Non-pigmented ciliary epithelial cell (primary cell): ENCODE data around the gene DIP2C.
A peak's percentile ranks its signal among the peaks of the same experiment; 100 is the strongest.
"Not testable (repeated sequence)": the region's sequence is repeated elsewhere in the genome, so short reads cannot be mapped to it uniquely, and the experiment has no call there.

Experiments used
- DNase-seq: peaks from one replicate; pipeline ENCODE4 v3.0.0-alpha.2; 2010; ENCODE audit warnings: low read depth

DIP2C gene

DNA sequence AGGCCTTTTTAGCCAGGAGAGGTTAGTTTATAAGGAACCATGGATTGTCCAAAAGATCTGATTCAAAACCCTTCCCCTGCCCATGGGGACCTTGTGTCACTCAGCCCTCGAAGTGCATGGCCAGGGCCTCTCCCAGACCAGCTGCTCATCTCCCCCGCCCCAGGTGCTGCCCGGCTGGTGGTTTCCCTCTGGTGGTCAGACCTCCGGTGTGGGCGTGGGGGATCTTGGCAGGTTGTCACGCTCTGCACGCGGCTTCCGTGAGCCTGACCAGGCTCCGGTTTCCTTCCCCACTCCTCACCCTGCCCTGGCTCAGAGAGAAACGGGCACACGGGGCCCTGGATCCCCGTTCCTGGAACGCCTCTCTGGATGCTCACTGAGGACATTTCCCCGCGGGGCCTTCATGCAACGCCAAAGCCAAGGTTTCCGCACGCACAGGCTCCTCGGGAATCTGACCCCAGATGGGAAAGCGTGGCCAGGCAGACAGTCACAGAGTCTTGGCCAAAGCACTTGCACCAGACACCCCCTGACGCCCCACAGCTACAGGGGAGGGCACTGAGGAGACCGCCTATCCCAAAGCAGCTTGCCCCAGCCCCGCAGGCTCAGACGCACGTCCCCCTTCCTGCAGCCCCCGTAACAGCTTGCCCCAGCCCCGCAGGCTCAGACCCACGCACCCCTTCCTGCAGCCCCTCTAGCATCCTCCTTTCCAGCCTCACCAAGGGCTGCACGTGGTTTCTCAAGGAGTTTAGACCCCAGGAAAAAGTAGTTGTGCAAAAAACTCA is 7.8 kb upstream of the DIP2C start:
- no peak for DNase-seq

DNA sequence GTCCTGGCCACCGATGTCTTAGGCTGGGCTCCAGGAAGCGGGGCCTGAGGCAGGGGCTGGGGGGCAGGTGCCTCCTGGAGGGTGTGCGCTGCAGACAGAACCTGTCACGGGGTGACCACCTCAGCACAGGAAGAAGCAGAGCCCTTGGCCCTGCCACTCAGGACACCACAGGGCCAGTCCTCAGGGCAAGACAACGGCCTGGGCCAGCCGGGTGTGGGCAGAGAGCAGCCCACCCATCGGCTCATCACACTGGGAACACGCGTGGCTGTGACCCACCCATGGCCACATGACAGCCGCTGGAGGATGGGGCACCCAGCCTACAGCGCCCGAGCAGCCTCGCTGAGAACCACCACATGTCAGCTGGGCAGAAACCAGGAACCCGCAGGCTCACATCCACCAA is 5.9 kb upstream of the DIP2C start:
- DNase-seq = no peak

DNA sequence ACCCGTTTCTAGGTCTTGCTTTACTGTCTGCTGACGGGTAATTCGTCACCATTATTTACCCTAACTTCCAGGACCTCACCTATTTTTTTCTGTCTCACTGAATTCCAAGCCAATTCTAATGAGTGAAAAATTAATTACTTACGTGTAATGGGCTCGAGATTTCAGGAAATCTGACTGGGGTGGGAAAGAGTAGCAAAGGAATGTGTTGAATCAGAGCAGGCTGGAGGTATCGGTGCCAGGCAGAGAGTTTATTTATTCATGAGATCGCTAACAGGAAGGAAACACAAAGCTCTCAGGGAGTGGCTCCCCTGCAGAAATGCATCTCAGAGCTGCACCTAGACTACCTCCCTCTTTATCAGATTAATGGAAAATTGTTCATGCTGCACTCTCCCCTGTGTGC is 4.0 kb upstream of the DIP2C start:
- DNase-seq = no peak

DNA sequence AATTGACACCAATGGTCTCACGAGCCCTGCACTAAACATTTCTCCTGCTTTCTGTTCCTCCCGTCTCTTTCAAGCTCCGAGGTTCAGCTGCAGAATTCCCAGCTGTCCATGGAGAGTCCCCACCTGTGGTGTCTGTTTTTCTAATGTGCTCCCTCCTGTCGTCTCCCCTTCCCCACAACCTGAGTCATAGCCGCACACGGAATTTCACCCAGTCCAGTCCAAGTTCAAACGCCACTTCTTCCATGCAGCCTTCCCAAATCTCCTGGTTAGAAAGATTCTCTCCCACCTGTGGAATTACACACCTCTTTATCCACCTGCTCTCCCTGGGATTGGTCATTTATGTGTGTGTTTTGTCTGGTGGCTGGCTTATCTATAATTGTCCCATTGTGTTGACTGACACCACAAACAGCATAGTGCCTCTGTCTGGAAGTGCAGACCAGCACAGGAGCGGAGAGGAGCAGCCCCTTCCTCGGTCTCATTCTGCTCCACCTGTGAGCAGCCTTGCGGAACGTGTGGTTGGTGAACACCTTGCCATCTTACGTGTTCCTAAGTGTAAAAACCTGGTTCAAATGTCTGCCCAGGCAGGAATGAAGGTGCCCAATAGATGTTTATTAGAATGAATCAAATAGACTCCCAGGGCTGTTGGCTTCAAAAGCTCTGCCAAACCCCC is 3.3 kb upstream of the DIP2C start:
- DNase-seq = no peak

DNA sequence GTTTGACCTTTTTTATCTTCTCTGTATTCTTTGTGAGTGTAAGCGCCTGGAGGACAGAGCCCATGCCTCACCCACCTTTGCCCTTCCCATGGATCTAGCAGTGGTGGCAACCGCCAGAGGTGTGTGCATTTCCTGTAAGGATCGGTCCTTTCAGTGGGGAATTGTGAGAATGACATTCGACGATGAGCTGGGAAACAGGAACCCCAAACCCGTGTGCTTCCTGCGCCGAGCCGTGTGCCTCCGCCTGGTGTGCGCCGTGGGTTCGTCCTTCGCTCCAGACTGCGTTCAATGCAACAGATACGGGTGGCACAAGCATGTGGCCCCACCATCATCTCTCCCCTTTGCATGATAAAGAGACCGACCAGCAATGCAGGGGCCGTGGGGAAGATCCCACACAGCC is 1.7 kb upstream of the DIP2C start:
- DNase-seq = no peak

DNA sequence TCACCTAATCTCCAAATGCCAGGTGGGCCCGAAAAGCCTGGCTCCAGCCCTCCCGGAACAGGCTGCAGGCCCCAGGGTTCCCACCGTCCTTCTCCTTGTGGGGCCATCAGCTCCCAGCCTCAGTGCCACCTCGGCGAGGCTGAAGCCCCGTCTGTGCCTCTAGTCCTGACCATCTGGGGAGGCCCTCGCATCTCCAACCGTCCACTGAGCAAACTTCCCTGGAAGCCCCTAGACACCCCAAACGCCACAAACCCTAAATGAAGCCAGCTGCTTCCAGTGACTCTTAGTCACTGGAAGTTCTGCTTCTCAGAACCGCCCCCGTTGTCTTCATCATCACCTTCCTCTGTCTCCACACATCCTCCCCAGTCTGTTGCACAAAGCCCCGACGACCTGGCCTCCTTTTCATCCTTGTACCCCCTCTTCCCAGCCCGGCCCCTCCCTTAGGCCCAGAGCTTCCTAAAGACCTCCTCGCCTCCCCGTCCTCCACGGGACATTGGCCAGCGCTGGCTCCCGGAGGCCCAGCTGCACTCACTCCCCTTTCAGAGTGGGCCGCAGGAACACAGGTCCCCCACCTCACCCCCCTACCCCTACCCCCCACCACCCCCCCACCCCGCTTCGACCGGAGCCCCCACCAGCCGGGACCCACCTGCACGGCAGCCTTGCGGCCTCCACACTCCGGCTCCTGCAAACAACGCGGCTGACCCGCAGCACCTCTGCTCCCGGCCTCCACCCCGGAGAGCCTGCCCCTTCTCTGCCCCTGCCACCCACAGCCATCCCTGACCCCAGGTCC is 1.1 kb upstream of the DIP2C start:
- DNase-seq = no peak

DNA sequence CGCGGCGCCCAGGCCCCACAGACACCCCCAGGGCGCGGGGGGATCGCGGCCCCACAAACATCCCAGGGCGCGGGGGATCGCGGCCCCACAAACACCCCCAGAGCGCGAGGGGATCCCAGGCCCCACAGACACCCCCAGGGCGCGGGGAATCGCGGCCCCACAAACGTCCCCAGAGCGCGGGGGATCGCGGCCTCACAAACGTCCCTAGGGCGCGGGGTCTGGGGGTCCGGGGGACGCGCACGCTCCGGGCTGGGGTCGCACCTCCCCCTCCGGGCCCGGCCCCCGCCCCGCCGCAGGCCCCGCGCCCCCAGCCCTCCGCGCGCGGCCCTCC is 382 bp downstream of the DIP2C start:
- no peak for DNase-seq

DNA sequence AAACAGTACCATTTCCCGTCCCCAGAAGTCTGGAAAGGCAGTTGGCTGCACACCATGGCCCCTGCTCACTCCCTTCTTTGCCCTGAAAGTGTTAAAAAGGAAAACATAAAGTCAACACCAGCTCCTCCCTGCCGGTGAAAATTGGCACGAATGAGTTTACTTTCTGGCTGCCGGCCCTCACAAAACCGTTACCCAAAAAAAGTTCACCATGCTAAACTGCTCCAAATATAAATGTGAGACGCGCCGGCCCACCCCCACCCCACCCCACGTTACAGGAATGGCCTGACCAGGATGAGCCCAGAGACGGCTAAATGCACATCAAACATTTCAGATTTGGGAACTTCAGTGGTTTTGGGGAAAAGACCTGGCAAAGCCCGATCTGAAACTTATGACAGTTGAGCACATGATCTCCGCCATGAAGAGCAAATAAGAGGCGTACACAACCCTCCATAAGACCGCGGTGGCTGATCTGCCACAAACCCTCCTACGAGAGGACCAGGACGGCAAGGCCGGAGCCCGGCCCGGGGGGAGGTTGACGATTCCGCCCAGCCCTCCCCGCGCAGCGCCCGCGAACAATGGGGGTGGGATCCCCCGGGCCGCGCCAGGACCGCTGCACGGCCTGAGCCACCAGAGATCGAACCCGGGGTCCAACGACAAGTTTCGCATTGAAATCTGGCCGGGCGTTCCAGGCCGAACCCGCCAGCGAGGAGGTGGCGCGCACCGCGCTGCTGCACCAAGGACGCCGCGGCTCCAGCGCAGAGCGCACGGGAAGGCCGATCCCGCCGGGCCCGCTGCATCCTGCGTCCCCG is 952 bp downstream of the DIP2C start:
- DNase-seq = no peak

DNA sequence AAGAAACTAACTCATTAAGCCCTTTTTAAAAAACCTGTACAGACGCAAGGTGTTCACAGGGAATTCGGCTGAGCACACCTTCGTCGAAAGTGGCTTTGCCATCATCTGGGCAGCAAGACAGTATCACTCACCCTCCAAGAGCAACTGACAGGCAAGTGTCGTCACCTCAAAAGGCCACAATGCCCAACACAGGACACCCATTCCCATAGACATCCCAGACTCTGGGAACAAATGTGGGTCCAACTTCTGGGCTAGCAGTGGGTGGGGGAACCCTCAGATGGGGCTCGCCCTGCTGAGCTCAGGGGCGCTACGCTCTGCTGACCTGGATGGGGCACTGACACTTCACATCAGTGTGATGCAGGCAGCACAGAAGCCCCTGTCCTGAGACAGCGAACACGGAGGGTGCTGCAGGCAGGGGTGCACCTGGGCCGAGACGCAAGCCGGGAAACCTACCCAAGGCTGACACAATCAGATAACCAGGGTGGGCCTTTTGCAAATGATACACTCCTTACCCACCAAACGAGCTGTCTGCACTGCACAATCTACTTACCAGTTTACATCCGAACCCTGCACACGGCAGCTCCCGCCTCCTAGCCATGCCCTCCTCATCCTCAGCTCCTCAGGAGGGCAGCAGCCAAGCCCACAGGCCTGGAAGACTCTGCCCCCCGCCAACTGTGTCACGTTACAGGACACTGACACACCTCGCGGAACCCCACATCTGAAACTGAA is 1.7 kb downstream of the DIP2C start:
- DNase-seq = no peak

DNA sequence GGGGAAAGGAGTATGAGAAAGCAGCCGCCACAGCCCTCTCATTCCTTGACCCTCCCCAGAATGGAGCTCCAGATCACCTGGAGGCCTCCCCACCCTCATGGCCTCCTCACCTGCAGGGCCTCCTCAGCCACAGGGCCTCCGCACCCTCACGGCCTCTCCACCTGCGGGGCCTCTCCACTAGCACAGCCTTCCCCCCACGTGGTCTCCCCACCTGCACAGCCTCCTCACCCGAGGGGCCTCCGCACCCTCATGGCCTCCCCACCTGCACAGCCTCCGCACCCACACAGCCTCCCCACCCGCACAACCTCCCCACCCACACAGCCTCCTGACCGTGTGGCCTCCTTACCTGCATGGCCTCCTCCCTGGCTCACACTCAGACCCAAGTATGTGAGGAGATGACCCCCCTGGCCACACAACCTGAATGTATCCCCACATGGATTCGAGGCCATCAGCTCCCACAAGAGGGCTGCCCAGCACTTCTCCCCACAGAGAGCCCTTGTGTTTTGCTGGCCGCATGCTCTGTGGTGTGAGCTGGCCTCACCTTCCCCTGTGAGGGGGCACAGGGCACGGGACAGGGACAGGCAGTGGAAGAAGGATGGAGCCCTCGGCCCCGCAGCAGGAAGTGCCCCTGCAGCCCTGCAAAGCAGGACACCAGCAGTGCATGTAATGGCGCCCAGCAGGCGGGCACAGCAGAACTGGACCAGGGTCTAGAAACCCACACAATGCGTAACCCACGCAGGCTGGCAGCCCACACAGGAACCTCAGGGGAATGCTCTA is 3.1 kb downstream of the DIP2C start:
- no peak for DNase-seq

DNA sequence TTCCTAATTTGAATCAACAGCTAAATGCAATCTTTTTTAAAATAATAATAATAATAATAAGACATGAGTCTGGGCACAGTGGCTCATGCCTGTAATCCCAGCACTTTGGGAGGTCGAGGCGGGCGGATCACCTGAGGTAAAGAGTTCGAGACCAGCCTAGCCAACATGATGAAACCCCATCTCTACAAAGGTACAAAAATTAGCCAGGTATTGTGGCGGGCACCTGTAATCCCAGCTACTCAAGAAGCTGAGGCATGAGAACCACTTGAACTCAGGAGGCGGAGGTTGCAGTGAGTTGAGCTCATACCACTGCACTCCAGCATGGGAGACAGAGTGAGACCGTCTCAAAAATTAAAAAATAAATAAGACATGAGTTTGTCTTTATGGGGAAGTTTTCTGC is 3.9 kb downstream of the DIP2C start:
- DNase-seq = no peak

DNA sequence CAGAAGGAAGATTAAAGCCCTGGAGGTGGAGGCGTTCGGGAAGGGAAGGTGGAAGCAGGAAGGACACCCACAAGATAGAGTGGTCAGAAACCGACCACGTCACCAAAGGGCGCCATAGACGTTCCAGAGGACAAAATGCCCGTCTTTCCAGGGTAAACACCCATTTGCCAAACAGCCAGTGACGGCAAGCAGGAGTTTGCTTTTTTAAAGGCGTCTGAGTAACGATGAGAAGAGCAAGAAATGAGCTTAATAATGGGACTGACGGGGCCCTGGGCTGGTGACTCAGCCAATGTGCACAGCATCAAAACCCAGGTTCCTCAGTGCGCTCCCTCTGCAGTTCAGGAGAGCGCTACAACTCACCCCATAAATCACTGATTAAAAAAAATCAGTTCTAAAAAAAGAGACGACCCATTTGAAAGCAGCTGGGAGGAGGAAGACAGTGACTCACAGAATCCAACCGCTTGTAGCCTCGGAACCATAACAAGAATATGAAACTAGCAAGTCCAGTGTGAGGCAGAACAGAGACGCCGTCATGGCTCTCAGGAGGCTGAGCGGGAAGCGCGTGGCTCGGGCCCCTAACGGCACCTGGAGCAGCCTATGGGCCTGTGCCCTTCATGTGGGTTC is 5.9 kb downstream of the DIP2C start:
- peak; percentile 79 for DNase-seq

DNA sequence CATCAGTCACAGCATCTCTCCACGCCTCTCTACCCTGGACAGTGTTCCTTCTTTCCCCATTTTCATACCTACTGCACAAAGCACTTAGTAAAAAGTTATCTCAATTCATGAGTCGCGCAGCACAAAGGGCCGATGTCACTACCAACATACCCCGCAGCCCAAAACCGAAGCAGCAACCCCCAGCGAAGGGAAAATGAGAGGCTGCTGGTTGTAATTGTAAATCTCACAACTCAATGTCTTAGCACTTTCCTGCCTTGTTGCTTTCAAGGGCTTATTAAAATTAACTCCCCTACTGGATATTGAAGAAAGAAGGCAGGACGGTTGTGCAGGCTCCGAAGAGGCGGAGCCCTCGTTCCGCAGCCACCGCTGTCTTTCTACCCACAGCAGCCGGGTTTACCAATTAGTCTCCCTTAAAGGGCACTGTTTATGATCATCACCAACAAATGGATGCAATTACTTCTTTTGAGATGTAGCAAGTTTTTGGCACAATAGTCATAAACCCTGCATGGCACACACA is 6.5 kb downstream of the DIP2C start:
- DNase-seq = no peak

DNA sequence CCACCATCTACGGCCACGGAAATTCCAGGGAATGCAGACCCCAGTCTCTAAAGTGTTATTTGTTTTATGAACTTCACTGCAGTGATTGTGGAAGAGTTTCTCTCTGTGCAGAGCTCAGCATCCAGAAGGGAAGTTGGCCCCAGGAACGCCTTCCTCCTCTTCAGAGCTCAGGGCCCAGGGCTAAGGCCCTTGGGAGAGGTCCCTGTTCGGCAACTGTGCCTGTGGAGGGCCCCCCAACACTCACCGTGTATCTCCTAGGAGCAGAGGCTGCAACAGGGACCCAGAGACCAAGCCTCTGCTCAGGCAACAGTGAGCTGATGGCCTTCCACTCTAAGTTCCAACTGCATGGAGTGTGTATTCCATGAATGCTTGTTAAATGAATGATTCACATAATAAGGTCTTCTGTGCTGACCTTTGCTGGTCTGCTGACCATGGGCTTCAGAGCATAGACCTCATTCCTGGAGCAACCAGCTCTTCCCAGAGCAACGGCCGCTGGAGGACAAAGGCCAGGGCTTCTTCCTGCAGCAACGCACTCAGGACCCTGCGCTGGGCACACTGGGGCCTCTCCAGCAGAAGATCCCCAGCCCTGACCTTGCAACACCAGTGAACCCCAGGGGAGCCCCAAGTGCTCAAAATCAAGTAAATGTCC is 7.7 kb downstream of the DIP2C start:
- no peak for DNase-seq

DNA sequence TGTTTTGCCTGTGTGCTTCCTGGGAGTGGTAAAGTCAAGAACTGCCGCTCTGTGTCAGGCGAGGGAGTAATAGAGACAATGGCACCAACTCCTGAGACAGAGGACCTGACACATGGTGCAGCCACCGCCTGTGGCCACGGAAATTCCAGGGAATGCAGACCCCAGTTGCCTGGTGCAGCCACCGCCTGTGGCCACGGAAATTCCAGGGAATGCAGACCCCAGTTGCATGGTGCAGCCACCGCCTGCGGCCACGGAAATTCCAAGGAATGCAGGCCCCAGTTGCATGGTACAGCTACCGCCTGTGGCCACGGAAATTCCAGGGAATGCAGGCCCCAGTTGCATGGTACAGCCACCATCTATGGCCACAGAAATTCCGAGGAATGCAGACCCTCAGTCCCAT is 8.7 kb downstream of the DIP2C start:
- DNase-seq = no peak

DNA sequence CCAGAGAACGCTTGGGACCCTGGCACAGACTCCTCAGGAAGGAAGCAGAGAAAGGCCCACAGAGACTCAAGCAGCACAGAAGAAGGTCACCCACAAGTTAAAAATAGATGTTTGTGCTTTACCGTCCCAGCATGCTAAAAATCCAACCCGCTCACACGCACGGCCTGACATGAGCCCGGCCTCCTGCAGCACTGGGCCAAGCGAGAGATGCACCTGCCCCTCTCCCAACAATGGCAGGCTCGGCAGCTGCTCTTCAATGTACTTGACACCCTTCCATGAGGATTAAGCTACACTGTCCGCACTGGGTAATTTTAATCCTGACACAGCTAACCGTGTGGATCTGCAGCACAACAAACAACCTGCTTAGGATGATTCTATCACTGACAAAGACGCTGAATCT is 9.3 kb downstream of the DIP2C start:
- no peak for DNase-seq

DNA sequence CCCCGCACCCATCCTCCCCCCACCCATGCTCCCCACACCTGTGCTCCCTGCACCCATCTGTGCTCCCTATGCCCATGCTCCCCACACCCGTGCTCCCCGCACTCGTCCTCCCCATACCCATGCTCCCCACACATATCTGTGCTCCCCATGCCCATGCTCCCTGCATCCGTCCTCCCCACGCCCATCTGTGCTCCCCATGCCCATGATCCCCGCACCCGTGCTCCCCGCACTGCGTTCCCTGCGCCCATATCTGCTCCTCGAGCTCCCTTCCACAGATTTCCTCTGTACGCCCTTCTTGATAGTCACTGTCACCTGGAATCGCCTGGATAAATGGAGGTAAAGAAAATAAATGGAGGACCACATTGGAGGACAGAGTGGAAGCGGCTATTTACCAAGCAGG is 9.9 kb downstream of the DIP2C start:
- DNase-seq = no peak

DNA sequence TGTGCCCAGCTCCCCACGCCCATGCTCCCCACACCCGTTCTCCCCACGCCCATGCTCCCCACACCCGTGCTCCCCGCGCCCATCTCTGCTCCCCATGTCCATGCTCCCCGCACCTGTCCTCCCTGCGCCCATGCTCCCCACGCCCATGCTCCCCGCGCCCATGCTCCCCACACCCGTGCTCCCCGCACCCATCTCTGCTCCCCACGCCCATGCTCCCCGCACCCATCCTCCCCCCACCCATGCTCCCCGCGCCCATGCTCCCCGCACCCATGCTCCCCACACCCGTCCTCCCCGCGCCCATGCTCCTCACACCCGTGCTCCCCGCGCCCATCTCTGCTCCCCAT is 10.8 kb downstream of the DIP2C start:
- not testable (repeated sequence) for DNase-seq

DNA sequence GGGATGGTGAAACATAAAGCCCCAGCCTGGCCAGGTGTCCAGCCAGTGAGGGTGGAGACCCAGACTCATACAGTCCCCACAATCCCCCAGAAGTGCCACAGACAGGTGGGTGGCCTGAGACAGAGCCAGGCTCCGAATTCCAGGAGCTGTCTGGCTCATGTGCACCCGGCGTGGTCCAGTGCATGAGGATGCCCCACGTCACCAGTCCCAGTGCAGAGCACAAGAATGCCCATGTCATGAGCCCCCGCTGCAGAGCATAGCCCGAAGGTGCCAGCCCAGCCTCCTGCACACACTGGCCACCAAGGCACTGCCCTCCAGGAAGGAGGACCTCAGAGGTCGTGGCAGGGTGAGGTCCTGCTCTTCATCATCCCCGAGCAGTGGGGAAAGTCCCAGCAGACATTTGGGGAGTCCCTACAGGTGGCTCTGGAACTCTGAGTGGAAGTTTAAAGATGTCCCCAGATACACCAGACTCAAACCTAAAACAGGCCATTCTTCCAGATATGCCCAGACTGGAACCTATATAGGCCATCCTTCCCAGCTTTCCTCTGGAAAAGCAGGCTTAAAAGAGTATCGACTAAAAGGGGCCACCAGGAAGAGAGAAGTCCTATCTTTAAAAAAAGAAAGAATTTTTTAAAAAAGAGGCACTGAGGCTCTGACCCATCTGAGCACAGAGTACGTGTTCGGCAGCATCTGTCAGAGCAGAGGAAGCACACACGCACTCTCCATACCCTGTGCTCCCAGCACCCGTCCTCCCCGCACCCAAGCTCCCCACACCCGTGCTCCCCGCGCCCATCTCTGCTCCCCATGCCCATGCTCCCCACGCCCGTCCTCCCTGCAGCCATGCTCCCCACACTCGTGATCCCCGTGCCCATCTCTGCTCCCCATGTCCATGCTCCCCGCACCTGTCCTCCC is 11.5 kb downstream of the DIP2C start:
- DNase-seq = no peak
